Measurements from ENCODE around the gene MOCS1. TPM values are rescaled to one million over a fixed set of nuclear protein-coding genes. Genes with fewer than 3 reads are reported as not detected.

Gene MOCS1
- total RNA-seq, 1 donor from 2014 or later, result 3.8 TPM

DNA sequence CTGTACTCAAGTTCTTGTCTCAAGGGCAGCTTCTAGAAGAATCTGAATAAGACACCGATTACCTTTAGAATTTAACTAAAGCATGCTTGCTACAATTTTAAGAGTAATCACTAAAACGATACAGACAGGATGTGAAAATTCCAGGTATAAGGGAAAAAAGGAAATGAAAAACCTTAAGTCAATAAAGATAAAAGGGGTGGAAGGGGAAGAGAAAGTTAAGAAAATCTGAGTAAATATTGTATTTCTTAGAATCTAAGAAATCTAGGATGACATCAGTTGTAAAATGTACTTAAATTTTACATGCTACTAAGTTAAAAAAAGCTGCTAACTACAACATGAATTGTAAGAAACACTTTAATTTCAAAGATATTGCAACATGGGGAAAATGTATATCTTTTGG is 30.3 kb upstream of the MOCS1 start:
- Mint-ChIP-seq H3K36me3 (no peaks in the 10 kb centered on the region), H3K9me3 (no peaks in the 10 kb centered on the region), H3K4me1 (no peaks in the 10 kb centered on the region), H3K27me3 (ENCODE audit: low read depth) (peaks cover 39% of the 10 kb centered on the region), H3K4me3 (no peak overlapping the region), H3K27ac (no peak overlapping the region)
- no peak for DNase-seq (ENCODE audit: low spot score in 2 of 2, unreplicated experiment in 2 of 2)
- TF ChIP-seq, protein P1, sequence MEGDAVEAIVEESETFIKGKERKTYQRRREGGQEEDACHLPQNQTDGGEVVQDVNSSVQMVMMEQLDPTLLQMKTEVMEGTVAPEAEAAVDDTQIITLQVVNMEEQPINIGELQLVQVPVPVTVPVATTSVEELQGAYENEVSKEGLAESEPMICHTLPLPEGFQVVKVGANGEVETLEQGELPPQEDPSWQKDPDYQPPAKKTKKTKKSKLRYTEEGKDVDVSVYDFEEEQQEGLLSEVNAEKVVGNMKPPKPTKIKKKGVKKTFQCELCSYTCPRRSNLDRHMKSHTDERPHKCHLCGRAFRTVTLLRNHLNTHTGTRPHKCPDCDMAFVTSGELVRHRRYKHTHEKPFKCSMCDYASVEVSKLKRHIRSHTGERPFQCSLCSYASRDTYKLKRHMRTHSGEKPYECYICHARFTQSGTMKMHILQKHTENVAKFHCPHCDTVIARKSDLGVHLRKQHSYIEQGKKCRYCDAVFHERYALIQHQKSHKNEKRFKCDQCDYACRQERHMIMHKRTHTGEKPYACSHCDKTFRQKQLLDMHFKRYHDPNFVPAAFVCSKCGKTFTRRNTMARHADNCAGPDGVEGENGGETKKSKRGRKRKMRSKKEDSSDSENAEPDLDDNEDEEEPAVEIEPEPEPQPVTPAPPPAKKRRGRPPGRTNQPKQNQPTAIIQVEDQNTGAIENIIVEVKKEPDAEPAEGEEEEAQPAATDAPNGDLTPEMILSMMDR (IDR thresholded peaks at IDR 0.05; ENCODE audit: unreplicated experiment), result no peak

DNA sequence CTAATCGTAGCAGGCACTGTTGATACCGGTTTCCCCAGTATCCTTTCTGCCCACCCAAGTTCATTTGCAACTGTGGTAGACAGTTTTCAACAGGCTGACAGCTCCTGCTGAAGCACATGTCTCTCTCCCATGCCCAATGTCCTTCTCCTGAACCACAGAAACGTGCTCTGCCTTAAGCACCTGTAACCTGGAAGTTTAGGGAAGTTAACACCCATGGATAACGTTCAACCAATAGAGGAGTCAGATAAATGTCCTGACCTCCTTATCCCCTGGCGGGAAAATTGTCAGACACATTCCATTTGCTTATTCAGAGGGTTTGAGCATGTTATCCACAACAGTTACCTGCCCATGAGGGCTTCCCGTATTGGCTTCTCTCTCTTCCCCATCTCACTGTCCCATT is 29.8 kb upstream of the MOCS1 start:
- Mint-ChIP-seq H3K36me3 (no peaks in the 10 kb centered on the region), H3K27ac (no peak overlapping the region), H3K9me3 (no peaks in the 10 kb centered on the region), H3K4me1 (no peaks in the 10 kb centered on the region), H3K27me3 (ENCODE audit: low read depth) (peaks cover 39% of the 10 kb centered on the region), H3K4me3 (no peak overlapping the region)
- no peak for DNase-seq (ENCODE audit: low spot score in 2 of 2, unreplicated experiment in 2 of 2)
- TF ChIP-seq, protein P1 (IDR thresholded peaks at IDR 0.05; ENCODE audit: unreplicated experiment), result no peak

GRCh38 chr6:39962831-39963230 is 28.6 kb upstream of the MOCS1 start:
- DNase-seq (ENCODE audit: low spot score in 2 of 2, unreplicated experiment in 2 of 2), result no peak
- H3K27ac Mint-ChIP-seq, result no peak overlapping the region
- no peaks in the 10 kb centered on the region for H3K36me3 Mint-ChIP-seq
- no peaks in the 10 kb centered on the region for H3K4me1 Mint-ChIP-seq
- H3K4me3 Mint-ChIP-seq, result no peak overlapping the region
- H3K27me3 Mint-ChIP-seq (ENCODE audit: low read depth), result peaks cover 37% of the 10 kb centered on the region
- H3K9me3 Mint-ChIP-seq, result no peaks in the 10 kb centered on the region
- TF ChIP-seq, protein P1 (IDR thresholded peaks at IDR 0.05; ENCODE audit: unreplicated experiment), result no peak

- H3K27ac Mint-ChIP-seq, result no peak overlapping the region
- DNase-seq (ENCODE audit: low spot score in 2 of 2, unreplicated experiment in 2 of 2), result no peak
- TF ChIP-seq, protein P1 (IDR thresholded peaks at IDR 0.05; ENCODE audit: unreplicated experiment), result no peak
- peaks cover 5% of the 10 kb centered on the region for H3K9me3 Mint-ChIP-seq
- no peak overlapping the region for H3K4me3 Mint-ChIP-seq
- no peaks in the 10 kb centered on the region for H3K36me3 Mint-ChIP-seq
- peaks cover 46% of the 10 kb centered on the region for H3K27me3 Mint-ChIP-seq (ENCODE audit: low read depth)
- no peaks in the 10 kb centered on the region for H3K4me1 Mint-ChIP-seq
Measured at GRCh38 chr6:39961178-39961577, 26.9 kb upstream of the MOCS1 start.

GRCh38 chr6:39958947-39959346 is 24.7 kb upstream of the MOCS1 start:
- H3K4me3 Mint-ChIP-seq, result no peak overlapping the region
- no peaks in the 10 kb centered on the region for H3K4me1 Mint-ChIP-seq
- no peak overlapping the region for H3K27ac Mint-ChIP-seq

More at GRCh38 chr6:39958947-39959346, 24.7 kb upstream of the MOCS1 start:
- H3K9me3 Mint-ChIP-seq, result peaks cover 16% of the 10 kb centered on the region
- no peaks in the 10 kb centered on the region for H3K36me3 Mint-ChIP-seq
- DNase-seq (ENCODE audit: low spot score in 2 of 2, unreplicated experiment in 2 of 2), result no peak
- H3K27me3 Mint-ChIP-seq (ENCODE audit: low read depth), result peaks cover 47% of the 10 kb centered on the region
- TF ChIP-seq, protein P1 (IDR thresholded peaks at IDR 0.05; ENCODE audit: unreplicated experiment), result no peak

Data from mesothelial cell of epicardium (in vitro differentiated cells).